HepG2 (cell line): ENCODE data around the gene SFXN5. TPM values are rescaled to one million over a fixed set of nuclear protein-coding genes. Genes with fewer than 3 reads are reported as not detected.
A peak's percentile ranks its signal among the peaks of the same experiment; 100 is the strongest.

Experiments
- ARNTL ChIP-seq: sonication (generic); formaldehyde crosslinking; IDR thresholded peaks from 2 replicates; pipeline ENCODE4 v1.4.0; 2020; ENCODE audit warnings: mild to moderate bottlenecking, missing genetic modification reagents
- CREB1 ChIP-seq, 2 experiments: fragments of 450-650 bp in 1 of 2; IDR thresholded peaks; 2 replicates each; pipeline ENCODE4 v1.6.1; 2016 to 2017; ENCODE audit warnings: control low read depth in 1 of 2, mild to moderate bottlenecking in 1 of 2, missing compliant biosample characterization in 1 of 2, missing genetic modification characterization in 1 of 2
- FLYWCH1 ChIP-seq: sonication (generic); formaldehyde crosslinking; IDR thresholded peaks from 2 replicates; pipeline ENCODE4 v1.8.1; 2023; ENCODE audit warnings: mild to moderate bottlenecking, missing genetic modification reagents
- FOXO1 ChIP-seq: sonication (generic); formaldehyde crosslinking; IDR thresholded peaks from 2 replicates; pipeline ENCODE4 v1.4.0; 2020; ENCODE audit warnings: missing genetic modification reagents
- MTF1 ChIP-seq: sonication (generic); formaldehyde crosslinking; IDR thresholded peaks from 2 replicates; pipeline ENCODE4 v1.5.0; 2020; ENCODE audit warnings: missing genetic modification reagents
- NAIF1 ChIP-seq: sonication (generic); formaldehyde crosslinking; IDR thresholded peaks from 2 replicates; pipeline ENCODE4 v1.5.0; 2020; ENCODE audit warnings: mild to moderate bottlenecking, missing genetic modification reagents, borderline replicate concordance
- NFIB ChIP-seq: sonication (generic); formaldehyde crosslinking; IDR thresholded peaks from 2 replicates; pipeline ENCODE4 v1.9.0; 2021; ENCODE audit warnings: missing genetic modification reagents, mild to moderate bottlenecking, borderline replicate concordance
- NR2F1 ChIP-seq, 2 experiments: fragments of 450-650 bp in 1 of 2; formaldehyde crosslinking in 1 of 2; IDR thresholded peaks; 2 replicates each; pipeline versions ENCODE4 v1.5.0 to v1.6.1; 2016 to 2020; ENCODE audit warnings: mild to moderate bottlenecking in 1 of 2, missing compliant biosample characterization in 1 of 2, missing genetic modification reagents in 1 of 2, moderate library complexity in 1 of 2
- SIN3B ChIP-seq: fragments of 150-350 bp; IDR thresholded peaks from 2 replicates; pipeline ENCODE4 v1.6.1; 2014; ENCODE audit warnings: low read length
- SKI ChIP-seq: fragments of 450-650 bp; IDR thresholded peaks from one replicate; pipeline ENCODE4 v1.6.1; 2018; ENCODE audit warnings: mild to moderate bottlenecking; ENCODE audit not compliant: partially characterized antibody
- YY1 ChIP-seq: IDR thresholded peaks from 2 replicates; pipeline ENCODE4 v1.6.1; 2011; ENCODE audit warnings: low read length, low read depth, moderate library complexity, mild to moderate bottlenecking; ENCODE audit not compliant: insufficient read depth, insufficient replicate concordance
- ZBTB34 ChIP-seq: sonication (generic); formaldehyde crosslinking; IDR thresholded peaks from 2 replicates; pipeline ENCODE4 v1.8.0; 2022; ENCODE audit warnings: mild to moderate bottlenecking, missing genetic modification reagents
- ZBTB42 ChIP-seq: sonication (generic); formaldehyde crosslinking; IDR thresholded peaks from 2 replicates; pipeline ENCODE4 v1.5.0; 2020; ENCODE audit warnings: mild to moderate bottlenecking, missing genetic modification reagents
- ZNF263 ChIP-seq: sonication (generic); formaldehyde crosslinking; IDR thresholded peaks from 2 replicates; pipeline ENCODE4 v1.4.0; 2020; ENCODE audit warnings: missing genetic modification reagents
- ZNF296 ChIP-seq: sonication (generic); formaldehyde crosslinking; conservative IDR thresholded peaks from 2 replicates; pipeline ENCODE4 v1.5.0; 2020; ENCODE audit warnings: mild to moderate bottlenecking, missing genetic modification reagents
- ZNF329 ChIP-seq: sonication (generic); formaldehyde crosslinking; IDR thresholded peaks from 2 replicates; pipeline ENCODE4 v1.9.0; 2021; ENCODE audit warnings: low read depth, mild to moderate bottlenecking, missing genetic modification reagents
- ZNF343 ChIP-seq: sonication (generic); formaldehyde crosslinking; IDR thresholded peaks from 2 replicates; pipeline ENCODE4 v1.4.0; 2020; ENCODE audit warnings: mild to moderate bottlenecking, missing genetic modification reagents
- ZNF460 ChIP-seq: sonication (generic); formaldehyde crosslinking; IDR thresholded peaks from 2 replicates; pipeline ENCODE4 v1.5.1; 2020; ENCODE audit warnings: missing genetic modification reagents, mild to moderate bottlenecking, borderline replicate concordance
- ZNF572 ChIP-seq: sonication (generic); formaldehyde crosslinking; IDR thresholded peaks from 2 replicates; pipeline ENCODE4 v1.5.1; 2020; ENCODE audit warnings: mild to moderate bottlenecking, missing genetic modification reagents
- ZNF605 ChIP-seq: sonication (generic); formaldehyde crosslinking; IDR thresholded peaks from 2 replicates; pipeline ENCODE4 v1.8.0; 2022; ENCODE audit warnings: mild to moderate bottlenecking, missing genetic modification reagents
- ZNF720 ChIP-seq: sonication (generic); formaldehyde crosslinking; IDR thresholded peaks from 2 replicates; pipeline ENCODE4 v1.4.0; 2020; ENCODE audit warnings: missing genetic modification reagents
- ZNF746 ChIP-seq: sonication (generic); formaldehyde crosslinking; IDR thresholded peaks from 2 replicates; pipeline ENCODE4 v1.8.0; 2022; ENCODE audit warnings: mild to moderate bottlenecking, missing genetic modification reagents
- ZZZ3 ChIP-seq: sonication (generic); formaldehyde crosslinking; IDR thresholded peaks from 2 replicates; pipeline ENCODE4 v1.4.0; 2020; ENCODE audit warnings: missing genetic modification reagents, mild to moderate bottlenecking, borderline replicate concordance
- polyA plus RNA-seq, 8 experiments: library from polyadenylated mRNA; depleted of rRNA in 3 of 8; stranded (reverse) in 7 of 8; unstranded in 1 of 8; fragments of >200 nt; fragmentation: Illumina TruSeq in 4 of 8; extraction: Trizol in 4 of 8; gene quantifications; 2 replicates each; pipeline versions ENCODE4 v1.2.1 to v1.2.3, GENCODE V29; 2011 to 2016; ENCODE audit warnings: low read depth in 4 of 8, missing spikeins in 1 of 8, mixed read lengths in 1 of 8; ENCODE audit not compliant: insufficient read depth in 1 of 8
- total RNA-seq, 5 experiments: library from RNA; depleted of rRNA; stranded (reverse); fragments of >200 nt; fragmentation: Illumina TruSeq; extraction: Trizol; gene quantifications; 2 replicates each; pipeline ENCODE4 v1.2.3, GENCODE V29; 2016; ENCODE audit warnings: low read depth in 1 of 5
- TF ChIP-seq, protein P1 (sequence below): IDR thresholded peaks from 2 replicates; pipeline ENCODE4 v1.6.1; 2016; ENCODE audit warnings: low read depth
- TF ChIP-seq, protein P2 (sequence below): sonication (generic); formaldehyde crosslinking; IDR thresholded peaks from 2 replicates; pipeline ENCODE4 v1.9.0; 2021; ENCODE audit warnings: missing genetic modification reagents, mild to moderate bottlenecking, borderline replicate concordance
- TF ChIP-seq, protein P3 (sequence below): IDR thresholded peaks from 2 replicates; pipeline ENCODE4 v1.6.1; 2016; ENCODE audit warnings: missing genetic modification reagents, missing compliant biosample characterization

The SFXN5 gene
- total and polyA plus RNA-seq, 2 of the 13 experiments (the other 11 are each of a cell fraction or from before 2014, with no cell fraction given): 34.9 to 37.4 TPM

GRCh38 chr2:73070643-73071359 lies 711 bp downstream of the SFXN5 start (continued):
- TF ChIP-seq ZZZ3 (0 out of 2 replicates have a peak, but pooled peaks have one; percentile 12), ARNTL (peak; percentile 45; the same call in 1 of the 2 replicates), SKI (peak; percentile 56), ZBTB42 (CRISPR knock-in tag) (0 out of 2 replicates have a peak, but pooled peaks have one; percentile 28), FLYWCH1 (CRISPR knock-in tag) (no peak), ZNF720 (peak; percentile 48; the same call in 1 of the 2 replicates), ZNF572 (CRISPR knock-in tag) (no peak), MTF1 (CRISPR knock-in tag) (0 out of 2 replicates have a peak, but pooled peaks have one; percentile 73), ZBTB34 (CRISPR knock-in tag) (no peak), CREB1 (IDR thresholded peaks at IDR 0.05) (no peak), CREB1 (CRISPR knock-in tag; IDR thresholded peaks at IDR 0.05) (no peak), ZNF746 (CRISPR knock-in tag) (no peak; the same call in 1 of the 2 replicates), ZNF605 (no peak), NFIB (no peak), ZNF460 (no peak), YY1 (no peak), NAIF1 (no peak), ZNF329 (peak; percentile 43; the same call in 1 of the 2 replicates), FOXO1 (0 out of 2 replicates have a peak, but pooled peaks have one; percentile 1), NR2F1 (CRISPR knock-in tag; IDR thresholded peaks at IDR 0.05) (peak in 1 of 2 experiments; percentile 72; a peak in 2 of 4 replicates), ZNF263 (no peak; the same call in none of the 2 replicates), ZNF343 (CRISPR knock-in tag) (no peak), SIN3B (no peak; the same call in 1 of the 2 replicates), ZNF296 (CRISPR knock-in tag) (peak; percentile 55; the same call in 1 of the 2 replicates)
- TF ChIP-seq, protein P1, sequence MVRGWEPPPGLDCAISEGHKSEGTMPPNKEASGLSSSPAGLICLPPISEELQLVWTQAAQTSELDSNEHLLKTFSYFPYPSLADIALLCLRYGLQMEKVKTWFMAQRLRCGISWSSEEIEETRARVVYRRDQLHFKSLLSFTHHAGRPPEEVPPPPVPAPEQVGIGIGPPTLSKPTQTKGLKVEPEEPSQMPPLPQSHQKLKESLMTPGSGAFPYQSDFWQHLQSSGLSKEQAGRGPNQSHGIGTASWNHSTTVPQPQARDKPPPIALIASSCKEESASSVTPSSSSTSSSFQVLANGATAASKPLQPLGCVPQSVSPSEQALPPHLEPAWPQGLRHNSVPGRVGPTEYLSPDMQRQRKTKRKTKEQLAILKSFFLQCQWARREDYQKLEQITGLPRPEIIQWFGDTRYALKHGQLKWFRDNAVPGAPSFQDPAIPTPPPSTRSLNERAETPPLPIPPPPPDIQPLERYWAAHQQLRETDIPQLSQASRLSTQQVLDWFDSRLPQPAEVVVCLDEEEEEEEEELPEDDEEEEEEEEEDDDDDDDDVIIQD (CRISPR knock-in tag): no peak
- TF ChIP-seq, protein P2, sequence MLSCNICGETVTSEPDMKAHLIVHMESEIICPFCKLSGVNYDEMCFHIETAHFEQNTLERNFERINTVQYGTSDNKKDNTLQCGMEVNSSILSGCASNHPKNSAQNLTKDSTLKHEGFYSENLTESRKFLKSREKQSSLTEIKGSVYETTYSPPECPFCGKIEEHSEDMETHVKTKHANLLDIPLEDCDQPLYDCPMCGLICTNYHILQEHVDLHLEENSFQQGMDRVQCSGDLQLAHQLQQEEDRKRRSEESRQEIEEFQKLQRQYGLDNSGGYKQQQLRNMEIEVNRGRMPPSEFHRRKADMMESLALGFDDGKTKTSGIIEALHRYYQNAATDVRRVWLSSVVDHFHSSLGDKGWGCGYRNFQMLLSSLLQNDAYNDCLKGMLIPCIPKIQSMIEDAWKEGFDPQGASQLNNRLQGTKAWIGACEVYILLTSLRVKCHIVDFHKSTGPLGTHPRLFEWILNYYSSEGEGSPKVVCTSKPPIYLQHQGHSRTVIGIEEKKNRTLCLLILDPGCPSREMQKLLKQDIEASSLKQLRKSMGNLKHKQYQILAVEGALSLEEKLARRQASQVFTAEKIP (CRISPR knock-in tag): no peak
- TF ChIP-seq, protein P3, sequence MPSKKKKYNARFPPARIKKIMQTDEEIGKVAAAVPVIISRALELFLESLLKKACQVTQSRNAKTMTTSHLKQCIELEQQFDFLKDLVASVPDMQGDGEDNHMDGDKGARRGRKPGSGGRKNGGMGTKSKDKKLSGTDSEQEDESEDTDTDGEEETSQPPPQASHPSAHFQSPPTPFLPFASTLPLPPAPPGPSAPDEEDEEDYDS (CRISPR knock-in tag): no peak
